ENCODE data around the gene PPP1R12A.

DNA sequence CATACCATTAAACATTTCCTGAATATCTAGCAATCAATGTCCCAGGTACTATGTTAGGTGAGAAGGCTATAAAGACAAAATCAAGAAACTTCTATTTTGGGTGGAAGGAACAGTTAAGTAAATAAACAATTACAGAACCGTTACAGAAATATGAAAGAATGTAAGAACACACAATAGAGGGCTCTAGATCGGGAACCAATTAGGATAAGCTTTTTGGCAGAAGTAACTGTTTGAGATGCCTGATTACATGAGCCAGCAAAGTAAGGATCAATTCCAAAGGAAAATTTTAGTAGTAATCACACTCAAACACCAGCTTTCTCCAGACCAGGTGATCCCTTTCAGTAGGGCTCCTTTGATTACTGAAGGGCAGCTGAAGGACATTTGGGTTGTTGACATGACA, 33.9 kb downstream of the PPP1R12A start:
- TF ChIP-seq, protein P1, sequence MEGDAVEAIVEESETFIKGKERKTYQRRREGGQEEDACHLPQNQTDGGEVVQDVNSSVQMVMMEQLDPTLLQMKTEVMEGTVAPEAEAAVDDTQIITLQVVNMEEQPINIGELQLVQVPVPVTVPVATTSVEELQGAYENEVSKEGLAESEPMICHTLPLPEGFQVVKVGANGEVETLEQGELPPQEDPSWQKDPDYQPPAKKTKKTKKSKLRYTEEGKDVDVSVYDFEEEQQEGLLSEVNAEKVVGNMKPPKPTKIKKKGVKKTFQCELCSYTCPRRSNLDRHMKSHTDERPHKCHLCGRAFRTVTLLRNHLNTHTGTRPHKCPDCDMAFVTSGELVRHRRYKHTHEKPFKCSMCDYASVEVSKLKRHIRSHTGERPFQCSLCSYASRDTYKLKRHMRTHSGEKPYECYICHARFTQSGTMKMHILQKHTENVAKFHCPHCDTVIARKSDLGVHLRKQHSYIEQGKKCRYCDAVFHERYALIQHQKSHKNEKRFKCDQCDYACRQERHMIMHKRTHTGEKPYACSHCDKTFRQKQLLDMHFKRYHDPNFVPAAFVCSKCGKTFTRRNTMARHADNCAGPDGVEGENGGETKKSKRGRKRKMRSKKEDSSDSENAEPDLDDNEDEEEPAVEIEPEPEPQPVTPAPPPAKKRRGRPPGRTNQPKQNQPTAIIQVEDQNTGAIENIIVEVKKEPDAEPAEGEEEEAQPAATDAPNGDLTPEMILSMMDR (IDR thresholded peaks at IDR 0.05), result no peak
- no peak for TF ChIP-seq POLR2AphosphoS5 (IDR thresholded peaks at IDR 0.05)
